ENCODE results near the gene ZDHHC11.
"Not testable (repeated sequence)": the region's sequence is repeated elsewhere in the genome, so short reads cannot be mapped to it uniquely, and the experiment has no call there.

ZDHHC11 gene

GRCh38 chr5:749101-749670, 101.6 kb downstream of the ZDHHC11 start:
- no peak for DNase-seq (ENCODE audit: low read depth in 1 of 2, low spot score in 1 of 2)

GRCh38 chr5:748011-748980, 102.5 kb downstream of the ZDHHC11 start:
- DNase-seq (ENCODE audit: low read depth in 1 of 2, low spot score in 1 of 2), result not testable (repeated sequence)

- DNase-seq (ENCODE audit: low read depth in 1 of 2, low spot score in 1 of 2), result not testable (repeated sequence)
These were observed 103.4 kb downstream of the ZDHHC11 start for GRCh38 chr5:747303-747844.

GRCh38 chr5:746258-746761, 104.5 kb downstream of the ZDHHC11 start:
- DNase-seq (ENCODE audit: low read depth in 1 of 2, low spot score in 1 of 2), result no peak

All from stimulated activated CD4-positive, alpha-beta T cell treated with anti-CD3 and anti-CD28 coated beads, Interleukin-15, amount 100 ng/mL, for 1 hour (primary cell).